Peyer's patch (tissue), 4 donors: Measurements from ENCODE around the gene KIAA1671. TPM values are rescaled to one million over a fixed set of nuclear protein-coding genes. Genes with fewer than 3 reads are reported as not detected.

Experiments used
- DNase-seq, 3 donors: peaks; one replicate each; pipeline ENCODE4 v3.0.0-alpha.2; 2017 to 2019
- H3K27ac ChIP-seq, 4 donors: fragments of 200-600 bp; sonication (generic); one replicate each; pipeline ENCODE4 v1.5.1; 2016 to 2019
- H3K27me3 ChIP-seq, 2 donors: fragments of 200-600 bp; sonication (generic); one replicate each; pipeline ENCODE4 v1.5.1; 2019
- H3K36me3 ChIP-seq, 3 donors: fragments of 200-600 bp; sonication (generic); one replicate each; pipeline ENCODE4 v1.5.1; 2016 to 2019
- H3K4me1 ChIP-seq, 4 donors: fragments of 200-600 bp; sonication (generic); one replicate each; pipeline ENCODE4 v1.5.1; 2016 to 2019
- H3K4me3 ChIP-seq, 4 donors: fragments of 200-600 bp; sonication (generic); 1 replicate in 3 of 4; 2 replicates in 1 of 4; pipeline ENCODE4 v1.5.1; 2016 to 2019; ENCODE audit warnings: mild to moderate bottlenecking in 1 of 4
- H3K9me3 ChIP-seq, 4 donors: fragments of 200-600 bp; sonication (generic); one replicate each; pipeline ENCODE4 v1.5.1; 2016 to 2019; ENCODE audit warnings: mild to moderate bottlenecking in 1 of 4
- POLR2A ChIP-seq, 2 donors: fragments of 450-650 bp; IDR thresholded peaks; one replicate each; pipeline ENCODE4 v1.5.1; 2017; ENCODE audit warnings: antibody characterized with exemption in 2 of 2, mild to moderate bottlenecking in 2 of 2, moderate library complexity in 2 of 2
- total RNA-seq, 4 donors: library from RNA; depleted of rRNA; stranded (reverse); fragments of >200 nt; gene quantifications; one replicate each; pipeline ENCODE4 v1.1.0, GENCODE V29; 2016
- TF ChIP-seq, protein P1 (sequence below), 6 experiments: fragments of 450-650 bp in 4 of 6; fragments of 200-600 bp in 2 of 6; sonication (generic) in 1 of 6; IDR thresholded peaks; one replicate each; pipeline ENCODE4 v1.5.1; 2017 to 2019; ENCODE audit warnings: antibody characterized with exemption in 6 of 6, mild to moderate bottlenecking in 3 of 6, moderate library complexity in 1 of 6

Gene KIAA1671
- total RNA-seq, 4 donors from 2014 or later: 41.3 to 149 (median 113) TPM

DNA sequence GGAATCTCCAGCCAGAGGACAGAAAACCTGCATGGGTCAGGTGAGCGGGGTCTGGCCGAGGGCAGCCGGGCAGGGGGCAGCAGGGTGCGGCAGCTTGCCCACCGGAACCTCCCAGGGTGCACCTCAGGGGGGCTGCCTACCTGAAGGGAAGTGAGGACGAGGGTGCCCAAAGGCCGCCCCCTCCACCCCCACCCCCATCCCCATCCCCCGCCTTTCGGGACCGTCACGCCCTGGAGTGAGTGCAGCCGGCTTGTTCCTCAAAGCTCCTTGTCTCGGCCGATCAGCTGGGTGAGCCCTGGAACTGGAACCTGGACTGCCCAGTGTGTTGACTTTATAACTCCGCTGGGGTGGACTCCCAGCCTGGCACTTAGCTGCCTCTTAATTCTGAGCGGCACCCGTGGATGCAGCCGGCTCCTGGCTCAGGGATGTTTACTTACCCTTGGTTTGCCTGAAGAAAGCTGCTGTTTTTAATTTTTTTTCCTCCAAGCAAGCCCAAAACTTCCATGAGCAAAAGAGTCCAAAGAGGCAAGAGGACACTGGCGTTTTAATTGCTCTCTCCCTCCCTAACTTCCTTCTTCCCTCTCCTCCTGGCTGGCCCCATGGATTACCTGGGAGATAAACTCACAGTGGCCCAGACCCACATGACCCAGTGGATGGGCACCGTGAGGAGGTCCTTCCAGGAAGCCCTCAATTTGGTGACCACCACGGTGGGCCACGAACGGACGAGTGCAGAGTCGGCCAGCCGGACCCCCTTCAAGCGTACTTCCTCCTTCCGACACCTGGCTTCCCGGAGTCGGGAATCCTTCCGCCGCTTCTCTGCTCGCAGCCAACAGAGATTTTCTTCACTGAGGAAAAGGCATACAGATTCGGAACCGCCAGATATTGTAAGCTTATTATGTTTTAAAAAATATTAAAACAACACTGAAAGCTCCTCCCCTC lies 159.3 kb downstream of the KIAA1671 start:
- Histone ChIP-seq H3K27me3 (no peaks in the 10 kb centered on the region), H3K4me1 (peaks cover 0 to 27% (median 3%) of the 10 kb centered on the region in 4 donors), H3K4me3 (peak overlapping the region; percentile 20 to 57 (median 50)), H3K9me3 (no peaks in the 10 kb centered on the region), H3K36me3 (no peaks in the 10 kb centered on the region), H3K27ac (peak overlapping the region; percentile 45 to 69 (median 58))
- DNase-seq: peak in 2 of 3 donors; percentile 62 to 72
- TF ChIP-seq, protein P1, sequence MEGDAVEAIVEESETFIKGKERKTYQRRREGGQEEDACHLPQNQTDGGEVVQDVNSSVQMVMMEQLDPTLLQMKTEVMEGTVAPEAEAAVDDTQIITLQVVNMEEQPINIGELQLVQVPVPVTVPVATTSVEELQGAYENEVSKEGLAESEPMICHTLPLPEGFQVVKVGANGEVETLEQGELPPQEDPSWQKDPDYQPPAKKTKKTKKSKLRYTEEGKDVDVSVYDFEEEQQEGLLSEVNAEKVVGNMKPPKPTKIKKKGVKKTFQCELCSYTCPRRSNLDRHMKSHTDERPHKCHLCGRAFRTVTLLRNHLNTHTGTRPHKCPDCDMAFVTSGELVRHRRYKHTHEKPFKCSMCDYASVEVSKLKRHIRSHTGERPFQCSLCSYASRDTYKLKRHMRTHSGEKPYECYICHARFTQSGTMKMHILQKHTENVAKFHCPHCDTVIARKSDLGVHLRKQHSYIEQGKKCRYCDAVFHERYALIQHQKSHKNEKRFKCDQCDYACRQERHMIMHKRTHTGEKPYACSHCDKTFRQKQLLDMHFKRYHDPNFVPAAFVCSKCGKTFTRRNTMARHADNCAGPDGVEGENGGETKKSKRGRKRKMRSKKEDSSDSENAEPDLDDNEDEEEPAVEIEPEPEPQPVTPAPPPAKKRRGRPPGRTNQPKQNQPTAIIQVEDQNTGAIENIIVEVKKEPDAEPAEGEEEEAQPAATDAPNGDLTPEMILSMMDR (IDR thresholded peaks at IDR 0.05): no peak
- TF ChIP-seq POLR2A (IDR thresholded peaks at IDR 0.05): no peak

DNA sequence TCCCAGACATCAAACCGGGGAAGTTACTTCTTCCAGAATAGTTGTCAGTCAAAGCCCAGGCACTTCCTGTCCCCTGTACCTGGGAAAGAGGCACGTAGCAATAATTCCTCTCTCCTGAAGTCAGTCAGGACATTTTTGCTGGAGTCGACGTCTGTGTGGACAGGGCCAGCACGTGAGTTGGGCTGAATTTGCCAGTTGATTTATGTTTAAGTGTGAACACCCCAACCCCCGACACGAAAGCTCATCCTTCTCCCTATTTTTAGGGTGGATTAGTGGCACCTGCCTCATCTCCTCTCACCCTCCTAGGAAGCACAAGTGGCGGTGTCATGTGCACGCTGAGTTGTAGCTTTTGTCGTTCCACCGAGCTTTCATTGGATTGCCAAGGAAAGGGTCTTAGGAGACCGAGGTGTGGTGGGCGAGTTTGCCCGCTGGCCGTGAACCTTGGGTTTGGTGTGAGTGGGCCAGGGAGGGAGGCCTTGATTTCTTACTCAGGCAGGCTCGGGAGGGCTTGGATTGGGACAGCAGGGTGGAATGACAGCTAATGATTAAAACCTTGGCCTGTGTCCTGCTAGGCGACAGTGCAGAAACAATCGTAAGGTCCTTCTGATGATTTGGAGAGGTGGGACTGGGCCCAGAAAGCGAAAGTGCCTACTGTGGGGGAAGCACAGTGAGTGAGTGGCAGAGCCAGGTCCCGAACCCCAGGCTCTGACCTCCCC lies 160.2 kb downstream of the KIAA1671 start:
- DNase-seq: no peak
- Histone ChIP-seq H3K27me3 (no peaks in the 10 kb centered on the region), H3K36me3 (no peaks in the 10 kb centered on the region), H3K4me1 (peaks cover 0 to 27% (median 3%) of the 10 kb centered on the region in 4 donors), H3K27ac (peak overlapping the region in 2 of 4 donors; percentile 10 to 30), H3K4me3 (peak overlapping the region in 1 of 4 donors; percentile 52), H3K9me3 (no peaks in the 10 kb centered on the region)
- TF ChIP-seq, protein P1 (IDR thresholded peaks at IDR 0.05): no peak
- no peak for TF ChIP-seq POLR2A (IDR thresholded peaks at IDR 0.05)

DNA sequence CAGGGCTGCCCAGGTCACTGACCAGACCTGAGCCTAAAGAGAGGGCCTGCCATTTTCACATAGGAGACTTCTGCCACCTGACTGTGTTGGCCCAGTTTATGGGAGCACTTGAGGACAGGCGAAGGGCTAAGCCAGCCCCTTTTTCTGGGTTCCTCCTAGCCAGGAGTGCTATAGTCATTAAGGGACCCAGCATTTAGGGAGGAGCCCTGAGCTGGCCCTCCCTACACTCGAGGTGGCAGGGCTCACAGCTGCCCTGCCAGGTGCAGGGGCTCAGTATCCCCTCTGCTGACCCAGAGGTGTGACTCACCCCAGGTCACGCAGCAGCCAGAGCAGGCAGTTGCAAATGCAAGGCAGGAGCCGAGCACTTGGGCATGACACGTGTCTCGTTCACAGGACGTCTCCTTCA lies 160.8 kb downstream of the KIAA1671 start:
- Histone ChIP-seq H3K27ac (peak overlapping the region in 2 of 4 donors; percentile 4 to 30), H3K27me3 (no peaks in the 10 kb centered on the region), H3K36me3 (no peaks in the 10 kb centered on the region), H3K4me1 (peaks cover 0 to 27% (median 3%) of the 10 kb centered on the region in 4 donors), H3K9me3 (no peaks in the 10 kb centered on the region), H3K4me3 (peak overlapping the region in 1 of 4 donors; percentile 52)
- no peak for DNase-seq
- TF ChIP-seq POLR2A (IDR thresholded peaks at IDR 0.05): no peak
- TF ChIP-seq, protein P1 (IDR thresholded peaks at IDR 0.05): no peak

DNA sequence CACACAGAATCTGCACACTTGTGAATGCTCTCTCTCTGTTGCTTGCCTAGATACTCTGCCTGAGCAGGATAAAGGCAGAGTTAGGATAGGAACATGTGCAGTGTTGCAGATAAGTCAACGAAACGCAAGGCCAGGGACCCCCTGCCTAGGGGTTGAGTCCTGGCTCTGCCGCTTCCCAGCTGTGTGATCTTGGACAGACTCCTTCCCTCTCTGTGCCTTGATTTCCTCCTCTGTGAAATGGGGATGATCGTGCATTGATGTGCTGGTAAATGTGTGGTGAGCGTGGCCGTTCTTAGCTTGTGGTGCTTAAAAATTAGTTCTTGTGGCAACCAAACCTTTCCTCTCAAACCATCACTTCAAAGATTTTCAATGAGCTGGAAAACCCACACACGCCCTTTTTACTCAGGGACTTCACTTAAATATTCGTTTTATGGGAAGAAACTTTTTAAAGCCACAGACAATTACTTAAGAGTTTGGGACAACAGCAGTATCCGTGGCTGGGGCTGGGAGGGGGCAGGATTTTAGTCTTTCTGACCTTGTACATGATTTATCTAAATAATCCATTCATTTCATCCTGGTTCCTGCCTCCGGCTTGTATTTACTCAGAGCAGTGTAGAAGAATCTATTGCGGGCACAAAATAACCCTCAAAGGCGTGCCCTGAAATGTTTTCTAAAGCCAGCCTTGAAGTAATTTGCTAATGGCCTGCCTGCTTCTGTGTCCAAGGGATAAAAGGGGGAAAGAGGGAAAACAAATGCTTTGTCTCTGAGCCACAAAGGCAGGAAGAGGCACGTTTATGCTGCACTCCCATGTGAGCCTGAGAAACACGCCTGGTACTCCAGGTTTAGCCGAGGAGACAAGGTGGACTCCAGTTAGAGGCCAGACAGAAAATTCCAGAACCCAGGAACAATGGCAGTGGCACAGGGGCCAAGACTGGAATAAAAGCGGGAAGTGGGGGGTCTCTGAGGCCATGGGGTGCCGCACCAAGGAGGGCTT lies 162.2 kb downstream of the KIAA1671 start:
- no peak overlapping the region for H3K4me3 ChIP-seq
- no peak for DNase-seq
- no peaks in the 10 kb centered on the region for H3K9me3 ChIP-seq
- no peak for TF ChIP-seq POLR2A (IDR thresholded peaks at IDR 0.05)
- TF ChIP-seq, protein P1 (IDR thresholded peaks at IDR 0.05): no peak
- H3K4me1 ChIP-seq: peaks cover 0 to 32% (median 3%) of the 10 kb centered on the region in 4 donors
- H3K36me3 ChIP-seq: no peaks in the 10 kb centered on the region
- H3K27me3 ChIP-seq: no peaks in the 10 kb centered on the region
- peak overlapping the region in 1 of 4 donors; percentile 9 for H3K27ac ChIP-seq

DNA sequence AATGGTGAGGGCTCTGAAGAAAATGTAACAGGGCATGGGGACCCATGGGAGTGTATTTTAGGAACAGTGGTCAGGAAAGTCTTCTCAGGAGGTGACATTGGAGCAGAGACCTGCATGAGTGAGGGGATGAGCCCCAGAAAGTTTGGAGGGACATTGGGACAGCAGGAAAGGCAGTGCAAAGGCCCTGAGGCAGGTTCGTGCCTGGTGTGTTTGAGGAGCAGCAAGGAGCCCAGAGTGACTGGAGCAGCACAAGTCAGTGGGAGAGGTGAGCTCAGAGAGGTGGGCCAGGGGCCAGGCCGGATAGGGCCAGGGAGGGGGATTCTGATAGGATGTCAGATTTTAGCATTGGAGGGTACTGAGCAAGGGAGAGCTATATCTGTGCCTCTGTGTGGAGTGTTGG lies 167.1 kb downstream of the KIAA1671 start:
- H3K9me3 ChIP-seq: no peaks in the 10 kb centered on the region

More for the DNA sequence above, 167.1 kb downstream of the KIAA1671 start:
- H3K27me3 ChIP-seq: no peaks in the 10 kb centered on the region
- no peaks in the 10 kb centered on the region for H3K36me3 ChIP-seq
- H3K4me3 ChIP-seq: no peak overlapping the region
- no peak for DNase-seq
- TF ChIP-seq, protein P1 (IDR thresholded peaks at IDR 0.05): no peak
- TF ChIP-seq POLR2A (IDR thresholded peaks at IDR 0.05): peak in 1 of 2 donors; percentile 9
- peak overlapping the region in 3 of 4 donors; percentile 63 to 75 (median 67) for H3K27ac ChIP-seq
- H3K4me1 ChIP-seq: peaks cover 0 to 19% (median 0%) of the 10 kb centered on the region in 4 donors
